Liver (tissue), 9 donors: ENCODE measurements around the gene CHML. TPM values are rescaled to one million over a fixed set of nuclear protein-coding genes. Genes with fewer than 3 reads are reported as not detected.

ENCODE experiments used
- DNase-seq: peaks from one replicate; pipeline ENCODE4 v3.0.0-alpha.2; 2017; ENCODE audit warnings: low spot score
- H3K27ac ChIP-seq, 2 donors: one replicate each; pipeline ENCODE4 v1.7.0; 2013; ENCODE audit warnings: inconsistent platforms in 2 of 2, low read length in 2 of 2, control low read depth in 1 of 2, low read depth in 1 of 2, mild to moderate bottlenecking in 1 of 2
- H3K27me3 ChIP-seq, 4 donors: one replicate each; pipeline versions ENCODE4 v1.6.1 to v1.7.0; 2013; ENCODE audit warnings: low read length in 3 of 4, inconsistent platforms in 1 of 4, mild to moderate bottlenecking in 1 of 4, moderate library complexity in 1 of 4; ENCODE audit not compliant: control insufficient read depth in 4 of 4, insufficient read depth in 4 of 4
- H3K36me3 ChIP-seq, 4 donors: one replicate each; pipeline versions ENCODE4 v1.6.1 to v1.7.0; 2013; ENCODE audit warnings: low read length in 3 of 4, mild to moderate bottlenecking in 3 of 4, low read depth in 1 of 4, moderate library complexity in 1 of 4; ENCODE audit not compliant: control insufficient read depth in 4 of 4, insufficient read depth in 3 of 4
- H3K4me1 ChIP-seq, 4 donors: one replicate each; pipeline versions ENCODE4 v1.6.1 to v1.7.0; 2013; ENCODE audit warnings: low read length in 3 of 4, mild to moderate bottlenecking in 3 of 4, moderate library complexity in 1 of 4; ENCODE audit not compliant: control insufficient read depth in 4 of 4, insufficient read depth in 4 of 4
- H3K4me3 ChIP-seq, 3 donors: one replicate each; pipeline versions ENCODE4 v1.6.1 to v1.7.0; 2013; ENCODE audit warnings: low read length in 3 of 3, control low read depth in 1 of 3, low read depth in 1 of 3, mild to moderate bottlenecking in 1 of 3
- H3K9ac ChIP-seq, 2 donors: one replicate each; pipeline ENCODE4 v1.7.0; 2013; ENCODE audit warnings: low read length in 2 of 2, mild to moderate bottlenecking in 2 of 2, moderate library complexity in 2 of 2, control low read depth in 1 of 2, low read depth in 1 of 2
- H3K9me3 ChIP-seq, 4 donors: one replicate each; pipeline versions ENCODE4 v1.6.1 to v1.7.0; 2013; ENCODE audit warnings: low read length in 3 of 4; ENCODE audit not compliant: control insufficient read depth in 4 of 4
- FOXA1 ChIP-seq: IDR thresholded peaks from 2 replicates; pipeline ENCODE4 v1.6.1; 2016; ENCODE audit warnings: antibody characterized with exemption
- FOXA2 ChIP-seq: IDR thresholded peaks from 2 replicates; pipeline ENCODE4 v1.6.1; 2016; ENCODE audit warnings: antibody characterized with exemption
- GABPA ChIP-seq, 2 donors: IDR thresholded peaks in 1 of 2; conservative IDR thresholded peaks in 1 of 2; 2 replicates each; pipeline ENCODE4 v1.6.1; 2016; ENCODE audit warnings: antibody characterized with exemption in 2 of 2, mild to moderate bottlenecking in 1 of 2, moderate library complexity in 1 of 2
- HNF4A ChIP-seq, 2 donors: conservative IDR thresholded peaks; 2 replicates each; pipeline ENCODE4 v1.6.1; 2016; ENCODE audit warnings: antibody characterized with exemption in 2 of 2, mild to moderate bottlenecking in 2 of 2
- HNF4G ChIP-seq: IDR thresholded peaks from 2 replicates; pipeline ENCODE4 v1.6.1; 2016; ENCODE audit warnings: antibody characterized with exemption
- JUND ChIP-seq, 2 donors: IDR thresholded peaks; 2 replicates each; pipeline ENCODE4 v1.6.1; 2016; ENCODE audit warnings: antibody characterized with exemption in 2 of 2
- MAX ChIP-seq: IDR thresholded peaks from 2 replicates; pipeline ENCODE4 v1.6.1; 2016; ENCODE audit warnings: antibody characterized with exemption
- NR2F2 ChIP-seq: IDR thresholded peaks from 2 replicates; pipeline ENCODE4 v1.6.1; 2016; ENCODE audit warnings: antibody characterized with exemption
- RAD21 ChIP-seq, 2 donors: IDR thresholded peaks; 2 replicates each; pipeline ENCODE4 v1.6.1; 2016; ENCODE audit warnings: antibody characterized with exemption in 2 of 2, mild to moderate bottlenecking in 2 of 2
- REST ChIP-seq: IDR thresholded peaks from 2 replicates; pipeline ENCODE4 v1.6.1; 2016; ENCODE audit warnings: antibody characterized with exemption, mild to moderate bottlenecking
- SP1 ChIP-seq: IDR thresholded peaks from 2 replicates; pipeline ENCODE4 v1.6.1; 2018; ENCODE audit warnings: antibody characterized with exemption, mild to moderate bottlenecking
- TAF1 ChIP-seq: conservative IDR thresholded peaks from 2 replicates; pipeline ENCODE4 v1.6.1; 2016; ENCODE audit warnings: antibody characterized with exemption, mild to moderate bottlenecking
- YY1 ChIP-seq: IDR thresholded peaks from 2 replicates; pipeline ENCODE4 v1.6.1; 2016; ENCODE audit warnings: antibody characterized with exemption, mild to moderate bottlenecking
- ZBTB33 ChIP-seq: IDR thresholded peaks from 2 replicates; pipeline ENCODE4 v1.6.1; 2016; ENCODE audit warnings: antibody characterized with exemption
- WGBS: extraction: QIAGEN DNeasy Blood & Tissue Kit; methylation state at CpG from one replicate; pipeline ENCODE4 v1.1.7; 2013; 5-methylcytosine and 5-hydroxymethylcytosine counted together
- polyA plus RNA-seq, 2 donors: library from polyadenylated mRNA; stranded (reverse) in 1 of 2; unstranded in 1 of 2; fragments of 200-250 nt in 1 of 2; fragments of >200 nt in 1 of 2; fragmentation: Nextera tagmentation in 1 of 2; extraction: Ambion mirVana in 1 of 2; gene quantifications; one replicate each; pipeline versions ENCODE4 v1.2.1 to v1.2.3, GENCODE V29; 2013 to 2015
- total RNA-seq, 2 donors: library from RNA; depleted of rRNA; stranded (reverse); fragments of >200 nt; gene quantifications; one replicate each; pipeline ENCODE4 v1.2.3, GENCODE V29; 2014
- TF ChIP-seq, protein P1 (sequence below): fragments of 150-350 bp; IDR thresholded peaks from 2 replicates; pipeline ENCODE4 v1.5.1; 2017; ENCODE audit warnings: improper control_type of control experiment, low read depth, low read length; ENCODE audit not compliant: missing input control
- donor health status: healthy.
- donor health status: healthy.
- donor health status: healthy.
- donor health status: healthy.
- donor health status: healthy.

The CHML gene
- total and polyA plus RNA-seq, 4 donors = 0.53 to 8.1 (median 3.3) TPM

DNA sequence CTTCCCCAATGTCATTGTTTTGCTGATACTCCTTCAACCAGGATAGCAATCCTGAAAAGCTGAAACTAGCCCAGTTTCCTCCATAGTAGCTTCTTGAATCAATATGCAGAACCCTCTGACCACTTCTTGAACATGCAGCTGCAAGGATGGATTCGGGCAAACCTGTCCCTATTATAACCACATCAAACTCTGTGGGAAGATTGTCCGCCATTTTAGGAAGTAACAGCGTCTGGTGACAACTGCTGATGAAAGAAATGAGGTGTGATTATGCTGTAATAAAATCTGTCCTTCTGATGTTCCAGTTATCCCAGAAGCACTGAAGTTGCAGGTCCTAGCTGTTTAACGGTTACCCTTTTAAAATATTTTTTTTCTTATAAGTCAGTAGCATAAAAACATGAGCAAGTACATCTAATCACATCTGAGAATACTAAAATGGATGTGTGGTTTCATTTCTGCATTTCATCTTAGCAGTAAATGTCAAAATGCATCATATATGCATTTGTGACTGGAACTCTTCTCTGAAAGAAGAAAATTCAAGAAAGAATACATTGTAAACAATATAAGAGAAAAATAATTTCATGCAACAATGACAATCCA lies 4.5 kb downstream of the CHML start:
- peaks cover 4 to 27% (median 7%) of the 10 kb centered on the region in 4 donors for H3K4me1 ChIP-seq
- H3K27ac ChIP-seq = no peak overlapping the region
- no peak overlapping the region for H3K4me3 ChIP-seq
- H3K9ac ChIP-seq = no peak overlapping the region
- DNase-seq = no peak
- no peak for TF ChIP-seq FOXA2
- TF ChIP-seq MAX = no peak
- no peak for TF ChIP-seq RAD21 (IDR thresholded peaks at IDR 0.05)
- no peak for TF ChIP-seq JUND (IDR thresholded peaks at IDR 0.05)
- no peak for TF ChIP-seq FOXA1
- no peak for TF ChIP-seq SP1
- TF ChIP-seq, protein P1, sequence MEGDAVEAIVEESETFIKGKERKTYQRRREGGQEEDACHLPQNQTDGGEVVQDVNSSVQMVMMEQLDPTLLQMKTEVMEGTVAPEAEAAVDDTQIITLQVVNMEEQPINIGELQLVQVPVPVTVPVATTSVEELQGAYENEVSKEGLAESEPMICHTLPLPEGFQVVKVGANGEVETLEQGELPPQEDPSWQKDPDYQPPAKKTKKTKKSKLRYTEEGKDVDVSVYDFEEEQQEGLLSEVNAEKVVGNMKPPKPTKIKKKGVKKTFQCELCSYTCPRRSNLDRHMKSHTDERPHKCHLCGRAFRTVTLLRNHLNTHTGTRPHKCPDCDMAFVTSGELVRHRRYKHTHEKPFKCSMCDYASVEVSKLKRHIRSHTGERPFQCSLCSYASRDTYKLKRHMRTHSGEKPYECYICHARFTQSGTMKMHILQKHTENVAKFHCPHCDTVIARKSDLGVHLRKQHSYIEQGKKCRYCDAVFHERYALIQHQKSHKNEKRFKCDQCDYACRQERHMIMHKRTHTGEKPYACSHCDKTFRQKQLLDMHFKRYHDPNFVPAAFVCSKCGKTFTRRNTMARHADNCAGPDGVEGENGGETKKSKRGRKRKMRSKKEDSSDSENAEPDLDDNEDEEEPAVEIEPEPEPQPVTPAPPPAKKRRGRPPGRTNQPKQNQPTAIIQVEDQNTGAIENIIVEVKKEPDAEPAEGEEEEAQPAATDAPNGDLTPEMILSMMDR = no peak
- no peak for TF ChIP-seq HNF4A (conservative IDR thresholded peaks at IDR 0.05)
- TF ChIP-seq REST = no peak
- TF ChIP-seq HNF4G = no peak
- TF ChIP-seq NR2F2 = no peak
- no peak for TF ChIP-seq GABPA (IDR thresholded peaks at IDR 0.05 in 1 of 2, conservative IDR thresholded peaks at IDR 0.05 in 1 of 2)
- no peak for TF ChIP-seq TAF1
- TF ChIP-seq YY1 = no peak
- no peak for TF ChIP-seq ZBTB33
- no peaks in the 10 kb centered on the region for H3K27me3 ChIP-seq
- no peaks in the 10 kb centered on the region for H3K9me3 ChIP-seq
- peaks cover 0 to 7% (median 2%) of the 10 kb centered on the region in 4 donors for H3K36me3 ChIP-seq
- 93% methylated on average over 4 of the region's 4 CpGs for WGBS

- DNase-seq = no peak
These were observed 7.2 kb downstream of the CHML start for GRCh38 chr1:241632987-241633386.

More at GRCh38 chr1:241632987-241633386, 7.2 kb downstream of the CHML start:
- no peak overlapping the region for H3K27ac ChIP-seq
- TF ChIP-seq GABPA (IDR thresholded peaks at IDR 0.05 in 1 of 2, conservative IDR thresholded peaks at IDR 0.05 in 1 of 2) (no peak), HNF4A (conservative IDR thresholded peaks at IDR 0.05) (peak; percentile 56 to 68)
- no peaks in the 10 kb centered on the region for H3K27me3 ChIP-seq
- H3K9me3 ChIP-seq = no peaks in the 10 kb centered on the region
- no peak overlapping the region for H3K4me3 ChIP-seq
- 76% methylated on average over 3 of the region's 3 CpGs for WGBS
- H3K4me1 ChIP-seq = peaks cover 0 to 16% (median 4%) of the 10 kb centered on the region in 4 donors
- H3K9ac ChIP-seq = no peak overlapping the region
- peaks cover 0 to 7% (median 2%) of the 10 kb centered on the region in 4 donors for H3K36me3 ChIP-seq
